H1 (cell line): Measurements from ENCODE around the gene FAM219A. TPM values are rescaled to one million over a fixed set of nuclear protein-coding genes. Genes with fewer than 3 reads are reported as not detected.

Source experiments
- BACH1 ChIP-seq: IDR thresholded peaks from 2 replicates; pipeline ENCODE4 v1.6.1; 2012; ENCODE audit warnings: low read length, improper control_type of control experiment
- BRCA1 ChIP-seq: IDR thresholded peaks from 2 replicates; pipeline ENCODE4 v1.6.1; 2012; ENCODE audit warnings: low read depth, low read length, improper control_type of control experiment
- CHD1 ChIP-seq: IDR thresholded peaks from 2 replicates; pipeline ENCODE4 v1.6.1; 2012; ENCODE audit warnings: low read depth, low read length, improper control_type of control experiment
- EGR1 ChIP-seq: IDR thresholded peaks from 2 replicates; pipeline ENCODE4 v1.6.1; 2011; ENCODE audit warnings: low read depth, low read length, borderline replicate concordance
- EP300 ChIP-seq, 2 experiments: IDR thresholded peaks; 1 replicate in 1 of 2; 2 replicates in 1 of 2; pipeline ENCODE4 v1.6.1; 2011 to 2012; ENCODE audit warnings: low read depth in 2 of 2, low read length in 2 of 2, mild to moderate bottlenecking in 2 of 2, borderline replicate concordance in 1 of 2, inconsistent platforms in 1 of 2, moderate library complexity in 1 of 2
- GABPA ChIP-seq: IDR thresholded peaks from 2 replicates; pipeline ENCODE4 v1.6.1; 2011; ENCODE audit warnings: mild to moderate bottlenecking, low read length, moderate library complexity, borderline replicate concordance; ENCODE audit not compliant: insufficient read depth
- JUN ChIP-seq: IDR thresholded peaks from 2 replicates; pipeline ENCODE4 v1.6.1; 2011; ENCODE audit warnings: low read depth, mild to moderate bottlenecking, improper control_type of control experiment, low read length
- KDM5A ChIP-seq: fragments of 200-600 bp; IDR thresholded peaks from 2 replicates; pipeline ENCODE4 v1.7.1; 2012; ENCODE audit warnings: mild to moderate bottlenecking, low read length, inconsistent platforms, mixed read lengths
- NANOG ChIP-seq: IDR thresholded peaks from 2 replicates; pipeline ENCODE4 v1.6.1; 2011; ENCODE audit warnings: low read length, low read depth, mild to moderate bottlenecking, inconsistent platforms; ENCODE audit not compliant: insufficient read depth, poor library complexity, severe bottlenecking
- PHF8 ChIP-seq: fragments of 200-600 bp; sonication (generic); conservative IDR thresholded peaks from 2 replicates; pipeline ENCODE4 v1.7.1; 2012; ENCODE audit warnings: low read depth, mild to moderate bottlenecking, inconsistent platforms, low read length, moderate library complexity
- POLR2AphosphoS5 ChIP-seq: IDR thresholded peaks from 2 replicates; pipeline ENCODE4 v1.6.1; 2011; ENCODE audit warnings: low read depth, low read length
- RAD21 ChIP-seq, 2 experiments: IDR thresholded peaks in 1 of 2; conservative IDR thresholded peaks in 1 of 2; 2 replicates each; pipeline ENCODE4 v1.6.1; 2011; ENCODE audit warnings: low read depth in 2 of 2, low read length in 2 of 2, improper control_type of control experiment in 1 of 2, inconsistent platforms in 1 of 2, mild to moderate bottlenecking in 1 of 2, moderate library complexity in 1 of 2
- SIN3A ChIP-seq, 2 experiments: IDR thresholded peaks in 1 of 2; conservative IDR thresholded peaks in 1 of 2; 2 replicates each; pipeline ENCODE4 v1.6.1; 2011 to 2012; ENCODE audit warnings: low read length in 2 of 2, improper control_type of control experiment in 1 of 2, low read depth in 1 of 2, mild to moderate bottlenecking in 1 of 2
- SIRT6 ChIP-seq: IDR thresholded peaks from one replicate; pipeline ENCODE4 v1.7.1; 2012; ENCODE audit warnings: low read length, inconsistent platforms
- SP1 ChIP-seq: IDR thresholded peaks from 2 replicates; pipeline ENCODE4 v1.6.1; 2011; ENCODE audit warnings: low read depth, low read length
- TAF1 ChIP-seq: IDR thresholded peaks from 2 replicates; pipeline ENCODE4 v1.6.1; 2011; ENCODE audit warnings: mild to moderate bottlenecking, low read depth, low read length
- TAF7 ChIP-seq: optimal IDR thresholded peaks from 2 replicates; pipeline ENCODE3; 2011; ENCODE audit warnings: low read depth, mild to moderate bottlenecking, inconsistent platforms, low read length, moderate library complexity, borderline replicate concordance
- YY1 ChIP-seq: IDR thresholded peaks from 2 replicates; pipeline ENCODE4 v1.6.1; 2011; ENCODE audit warnings: low read depth, mild to moderate bottlenecking, low read length
- ZNF274 ChIP-seq: IDR thresholded peaks from 2 replicates; pipeline ENCODE4 v1.7.0; 2012; ENCODE audit warnings: low read length, borderline replicate concordance; ENCODE audit errors: extremely low read depth
- polyA plus RNA-seq, 7 experiments: library from polyadenylated mRNA; depleted of rRNA in 3 of 7; stranded (reverse) in 5 of 7; unstranded in 2 of 7; fragments of >200 nt in 5 of 7; fragments of 200-250 nt in 2 of 7; gene quantifications; 1 replicate in 5 of 7; 2 replicates in 1 of 7; 4 replicates in 1 of 7; pipeline versions ENCODE4 v1.2.1 to v1.2.3, GENCODE V29; 2011 to 2013; ENCODE audit warnings: missing spikeins in 2 of 7, mixed read lengths in 2 of 7
- total RNA-seq: library from RNA; stranded (reverse); fragmentation: NEBNext Ultra II Directional; extraction: Animal tissue kit (Norgen Biotek cat#: 25700); gene quantifications from 2 replicates; pipeline ENCODE4 v1.2.1, GENCODE V29; 2021
- TF ChIP-seq, protein P1 (sequence below): IDR thresholded peaks from 2 replicates; pipeline ENCODE4 v1.6.1; 2012; ENCODE audit warnings: low read length, inconsistent platforms
- TF ChIP-seq, protein P2 (sequence below): IDR thresholded peaks from 2 replicates; pipeline ENCODE4 v1.6.1; 2011; ENCODE audit warnings: low read depth, mild to moderate bottlenecking, low read length; ENCODE audit not compliant: insufficient read depth
- TF ChIP-seq, protein P3 (sequence below): IDR thresholded peaks from 2 replicates; pipeline ENCODE4 v1.6.1; 2012; ENCODE audit warnings: inconsistent platforms

The FAM219A gene
- total and polyA plus RNA-seq, 2 of the 8 experiments (the other 6 are each of a cell fraction or from before 2014, with no cell fraction given) = 7.7 to 10.4 TPM

DNA sequence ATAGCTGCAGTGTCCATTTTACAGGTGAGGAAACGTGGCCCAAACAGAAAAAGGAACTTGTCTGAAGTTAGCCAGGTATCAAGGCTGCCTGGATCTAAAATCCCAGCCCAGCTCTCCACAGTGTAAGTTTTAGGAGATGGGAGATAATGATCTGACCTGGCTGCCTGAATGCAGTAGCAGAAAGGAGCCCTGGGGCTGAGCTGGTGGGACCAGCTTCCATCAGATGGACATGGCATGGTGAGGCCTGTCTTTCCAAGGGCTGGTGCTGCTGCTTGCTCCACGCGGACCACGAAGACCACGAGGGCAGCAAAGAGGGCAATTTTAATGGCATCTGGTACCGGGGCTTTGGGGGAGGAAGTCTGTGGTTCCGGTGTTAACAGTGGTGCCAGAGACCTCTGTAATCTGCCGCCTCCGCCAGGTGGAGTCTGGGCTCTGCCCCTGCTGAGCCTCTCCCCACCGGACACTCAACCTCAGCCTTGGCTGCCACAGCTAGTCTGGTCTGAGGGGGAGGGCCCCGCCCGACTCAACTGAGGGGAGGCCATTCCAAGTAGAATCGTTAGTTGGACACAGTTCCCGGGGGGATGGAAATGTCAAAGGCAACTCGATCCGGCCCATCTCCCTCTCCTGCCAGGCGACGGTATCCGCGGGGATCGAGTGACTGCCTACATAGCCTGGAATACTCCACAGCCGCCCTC, 82.3 kb downstream of the FAM219A start (continued):
- TF ChIP-seq, protein P1, sequence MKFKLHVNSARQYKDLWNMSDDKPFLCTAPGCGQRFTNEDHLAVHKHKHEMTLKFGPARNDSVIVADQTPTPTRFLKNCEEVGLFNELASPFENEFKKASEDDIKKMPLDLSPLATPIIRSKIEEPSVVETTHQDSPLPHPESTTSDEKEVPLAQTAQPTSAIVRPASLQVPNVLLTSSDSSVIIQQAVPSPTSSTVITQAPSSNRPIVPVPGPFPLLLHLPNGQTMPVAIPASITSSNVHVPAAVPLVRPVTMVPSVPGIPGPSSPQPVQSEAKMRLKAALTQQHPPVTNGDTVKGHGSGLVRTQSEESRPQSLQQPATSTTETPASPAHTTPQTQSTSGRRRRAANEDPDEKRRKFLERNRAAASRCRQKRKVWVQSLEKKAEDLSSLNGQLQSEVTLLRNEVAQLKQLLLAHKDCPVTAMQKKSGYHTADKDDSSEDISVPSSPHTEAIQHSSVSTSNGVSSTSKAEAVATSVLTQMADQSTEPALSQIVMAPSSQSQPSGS = no peak
- TF ChIP-seq EGR1 (no peak), SP1 (no peak), PHF8 (no peak), TAF7 (no peak), ZNF274 (no peak), POLR2AphosphoS5 (no peak), TAF1 (no peak), YY1 (peak; percentile 60; the same call in 1 of the 2 replicates), RAD21 (IDR thresholded peaks at IDR 0.05 in 1 of 2, conservative IDR thresholded peaks at IDR 0.05 in 1 of 2; ENCODE audit: low read depth in 2 of 2, low read length in 2 of 2) (peak; percentile 10 to 33; a peak in 3 of 4 replicates), SIN3A (conservative IDR thresholded peaks at IDR 0.05 in 1 of 2, IDR thresholded peaks at IDR 0.05 in 1 of 2; ENCODE audit: low read depth in 1 of 2, low read length in 2 of 2) (0 out of 4 replicates have a peak, but pooled peaks of 1 of the 2 experiments have one; percentile 0), BACH1 (no peak), NANOG (no peak), BRCA1 (no peak), GABPA (no peak), SIRT6 (no peak), CHD1 (no peak), JUN (no peak), KDM5A (no peak), EP300 (IDR thresholded peaks at IDR 0.05; ENCODE audit: borderline replicate concordance in 1 of 2, low read depth in 2 of 2, low read length in 2 of 2) (no peak)
- TF ChIP-seq, protein P2, sequence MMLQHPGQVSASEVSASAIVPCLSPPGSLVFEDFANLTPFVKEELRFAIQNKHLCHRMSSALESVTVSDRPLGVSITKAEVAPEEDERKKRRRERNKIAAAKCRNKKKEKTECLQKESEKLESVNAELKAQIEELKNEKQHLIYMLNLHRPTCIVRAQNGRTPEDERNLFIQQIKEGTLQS = no peak
- TF ChIP-seq, protein P3, sequence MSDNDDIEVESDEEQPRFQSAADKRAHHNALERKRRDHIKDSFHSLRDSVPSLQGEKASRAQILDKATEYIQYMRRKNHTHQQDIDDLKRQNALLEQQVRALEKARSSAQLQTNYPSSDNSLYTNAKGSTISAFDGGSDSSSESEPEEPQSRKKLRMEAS = peak; percentile 37; the same call in 1 of the 2 replicates
